GM12864 (cell line): ENCODE measurements around the gene MTUS2.

Experiments used
- DNase-seq: peaks from one replicate; pipeline ENCODE4 v3.0.0-alpha.2; 2011; ENCODE audit warnings: low read depth
- H3K4me3 ChIP-seq: 2 replicates; pipeline ENCODE4 v1.5.1; 2011; ENCODE audit warnings: mild to moderate bottlenecking, low read depth, low read length, control low read depth
- CTCF ChIP-seq: IDR thresholded peaks from 2 replicates; pipeline ENCODE4 v1.5.1; 2011; ENCODE audit warnings: low read depth, mild to moderate bottlenecking, moderate library complexity, low read length, control low read depth, inconsistent platforms; ENCODE audit errors: missing control alignments

Gene MTUS2

GRCh38 chr13:29028868-29029267 lies 208.7 kb downstream of the MTUS2 start:
- DNase-seq: no peak
- no peak for TF ChIP-seq CTCF
- H3K4me3 ChIP-seq: no peak overlapping the region

GRCh38 chr13:29038700-29039099 lies 218.6 kb downstream of the MTUS2 start:
- H3K4me3 ChIP-seq: no peak overlapping the region
- no peak for TF ChIP-seq CTCF
- no peak for DNase-seq

GRCh38 chr13:29039212-29039611 lies 219.1 kb downstream of the MTUS2 start:
- DNase-seq: no peak
- no peak overlapping the region for H3K4me3 ChIP-seq

GRCh38 chr13:29046588-29046987 lies 226.4 kb downstream of the MTUS2 start:
- no peak for TF ChIP-seq CTCF
- no peak for DNase-seq
- H3K4me3 ChIP-seq: no peak overlapping the region

More at GRCh38 chr13:29039212-29039611, 219.1 kb downstream of the MTUS2 start:
- TF ChIP-seq CTCF: no peak

GRCh38 chr13:29049524-29049923 lies 229.4 kb downstream of the MTUS2 start:
- no peak overlapping the region for H3K4me3 ChIP-seq
- DNase-seq: no peak
- TF ChIP-seq CTCF: no peak

GRCh38 chr13:29050719-29051118 lies 230.6 kb downstream of the MTUS2 start:
- TF ChIP-seq CTCF: no peak
- no peak overlapping the region for H3K4me3 ChIP-seq
- DNase-seq: no peak

GRCh38 chr13:29059800-29060199 lies 239.7 kb downstream of the MTUS2 start:
- no peak for DNase-seq

More at GRCh38 chr13:29059800-29060199, 239.7 kb downstream of the MTUS2 start:
- no peak for TF ChIP-seq CTCF
- no peak overlapping the region for H3K4me3 ChIP-seq
